ENCODE data around the gene GAK.

GAK gene

DNA sequence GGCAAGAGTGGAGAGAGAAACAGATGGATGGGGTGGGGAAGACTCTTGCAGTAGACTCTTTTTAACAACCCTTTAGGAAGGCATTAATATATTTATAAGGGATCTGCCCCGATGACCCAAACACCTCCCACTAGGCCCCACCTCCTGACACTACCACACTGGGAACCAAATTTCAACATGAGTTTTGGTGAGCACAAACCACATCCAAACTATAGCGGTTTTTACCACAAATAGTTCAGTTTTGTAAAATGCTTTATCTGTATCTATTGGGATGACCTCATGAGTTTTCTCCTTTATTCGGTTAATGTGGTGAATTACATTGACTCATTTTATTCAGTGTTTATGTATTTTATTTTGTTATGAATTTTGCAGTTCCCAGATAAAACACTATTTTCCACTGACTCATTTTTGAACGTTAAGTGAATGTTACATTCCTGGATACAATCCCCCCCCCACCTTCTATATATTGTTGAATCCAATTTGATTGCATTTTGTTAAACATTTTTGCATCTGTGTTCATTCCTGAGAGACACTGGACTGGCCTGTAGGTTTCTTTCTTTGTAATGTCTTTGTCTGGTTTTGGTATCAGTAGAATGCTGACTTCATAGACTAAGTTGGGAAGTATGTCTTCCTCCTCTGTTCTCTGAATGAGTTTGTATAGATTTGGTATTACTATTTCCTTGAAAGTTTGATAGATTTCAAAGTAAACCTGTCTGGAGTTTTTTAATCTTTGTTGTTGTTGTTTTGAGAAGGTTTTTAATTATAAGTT, 92.3 kb downstream of the GAK start:
- no peak for DNase-seq

DNA sequence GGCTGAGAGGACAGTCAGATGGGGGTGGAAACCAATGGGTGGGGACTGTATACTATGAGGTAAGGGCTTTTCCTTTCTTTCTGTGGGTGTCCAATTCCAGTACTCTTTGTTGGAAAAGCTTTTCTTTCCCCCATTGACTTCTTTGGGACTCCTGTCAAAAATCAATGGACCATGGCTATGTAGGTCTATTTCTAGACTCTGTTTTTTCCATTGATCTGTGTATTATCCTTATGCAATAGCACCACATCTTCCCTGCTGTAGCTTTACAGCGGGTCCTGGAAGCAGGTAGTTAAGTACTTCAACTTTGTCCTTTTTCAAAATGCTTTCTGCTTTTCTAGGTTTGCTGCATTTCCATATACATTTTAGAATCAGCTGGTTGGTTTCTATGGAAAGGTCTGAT, 94.3 kb downstream of the GAK start:
- no peak for DNase-seq

- DNase-seq = no peak
Observed at GRCh38 chr4:836750-837301, 95.3 kb downstream of the GAK start.

DNA sequence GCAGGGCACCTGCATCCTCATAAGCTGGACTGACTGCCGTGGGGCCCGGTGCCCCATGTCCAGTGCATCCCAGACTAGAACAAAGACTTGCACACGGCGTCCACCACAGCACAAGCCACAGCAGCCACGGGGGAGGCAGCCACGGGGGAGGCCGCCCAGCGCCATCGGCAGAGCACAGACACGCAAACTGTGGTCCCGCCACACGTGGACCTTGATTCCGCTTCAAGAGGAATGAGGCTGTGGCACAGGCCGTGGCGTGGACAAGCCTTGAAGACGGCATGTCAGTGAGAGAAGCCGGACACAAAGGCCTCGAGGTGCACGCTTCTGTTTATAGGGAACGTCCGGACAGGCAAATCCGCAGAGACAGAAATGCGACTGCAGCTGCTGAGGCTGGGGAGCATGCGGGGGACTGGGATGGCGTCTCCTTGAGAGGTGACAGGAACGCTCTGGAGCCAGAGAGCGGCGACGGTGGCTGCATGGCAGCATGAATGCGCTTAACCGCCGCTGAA, 96.1 kb downstream of the GAK start:
- no peak for DNase-seq

- no peak for DNase-seq
Observed at GRCh38 chr4:835148-836002, 96.7 kb downstream of the GAK start.

DNA sequence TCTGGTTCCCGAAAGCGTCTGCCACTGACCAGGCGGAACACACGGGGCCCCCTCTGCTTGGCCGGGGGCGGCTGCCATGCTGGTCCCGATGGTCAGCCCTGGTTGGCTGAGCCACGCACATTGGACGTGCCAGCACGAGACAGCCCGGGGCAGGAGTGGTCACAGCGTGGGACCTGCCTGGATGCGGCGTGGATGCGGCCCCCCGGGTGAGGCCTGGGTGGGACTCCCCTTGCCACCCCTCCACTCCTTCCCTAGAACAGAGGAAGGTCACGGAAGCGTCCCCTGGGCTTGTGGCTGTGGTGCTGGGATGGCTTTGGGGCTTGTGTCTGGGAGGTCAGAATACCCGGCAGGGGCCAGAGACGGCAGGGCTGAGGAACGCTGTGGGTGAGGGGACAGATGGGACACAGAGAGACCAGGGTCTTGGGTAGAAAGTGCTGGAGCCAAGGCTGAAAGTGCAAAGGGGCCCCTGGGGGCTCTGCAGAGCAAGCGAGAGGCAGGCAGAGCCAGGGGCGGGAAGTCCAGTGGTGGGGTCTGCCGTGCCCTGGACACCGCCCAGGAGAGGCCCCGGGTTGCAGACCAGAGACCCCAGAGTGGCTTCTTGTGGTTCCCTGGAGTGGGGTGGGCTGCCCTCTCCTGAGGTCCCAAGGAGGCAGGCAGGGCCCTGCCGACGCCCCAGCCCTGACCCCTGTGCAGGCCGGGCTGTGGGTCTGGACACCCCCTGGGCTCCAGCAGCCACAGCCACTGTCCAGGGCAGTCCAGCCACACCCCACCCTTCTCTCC, 97.6 kb downstream of the GAK start:
- DNase-seq = no peak

DNA sequence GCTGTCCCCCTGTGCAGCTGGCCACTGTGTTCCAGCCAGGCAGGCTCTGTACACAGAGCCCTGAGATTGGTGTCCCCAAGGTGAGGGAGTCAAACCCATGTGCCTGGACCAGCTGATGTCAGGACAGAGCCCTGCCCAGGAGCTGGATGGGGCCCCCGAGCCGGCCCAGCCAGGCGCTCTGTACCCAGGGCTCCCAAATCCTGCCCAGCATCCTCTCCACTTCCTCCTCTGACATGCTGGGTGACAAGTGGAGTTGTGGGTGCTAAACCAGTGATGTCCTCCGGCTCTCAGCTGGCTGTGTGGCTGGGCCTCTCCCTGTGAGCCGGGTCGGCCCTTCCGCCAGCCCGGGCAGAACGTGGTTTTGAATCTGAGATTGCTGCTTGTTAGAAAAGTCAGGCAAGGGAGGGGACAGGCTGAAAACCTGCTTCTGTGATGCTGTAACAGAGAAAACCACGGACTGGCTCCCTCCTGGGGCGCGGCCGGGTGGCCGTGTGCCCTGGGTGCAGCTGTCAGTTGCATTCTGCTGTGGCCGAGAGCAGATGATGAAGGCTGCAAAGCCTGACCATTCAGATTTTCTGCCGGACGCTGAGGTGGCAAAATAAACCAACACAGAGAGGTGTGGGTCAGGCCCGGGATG, 98.3 kb downstream of the GAK start:
- DNase-seq = no peak

DNA sequence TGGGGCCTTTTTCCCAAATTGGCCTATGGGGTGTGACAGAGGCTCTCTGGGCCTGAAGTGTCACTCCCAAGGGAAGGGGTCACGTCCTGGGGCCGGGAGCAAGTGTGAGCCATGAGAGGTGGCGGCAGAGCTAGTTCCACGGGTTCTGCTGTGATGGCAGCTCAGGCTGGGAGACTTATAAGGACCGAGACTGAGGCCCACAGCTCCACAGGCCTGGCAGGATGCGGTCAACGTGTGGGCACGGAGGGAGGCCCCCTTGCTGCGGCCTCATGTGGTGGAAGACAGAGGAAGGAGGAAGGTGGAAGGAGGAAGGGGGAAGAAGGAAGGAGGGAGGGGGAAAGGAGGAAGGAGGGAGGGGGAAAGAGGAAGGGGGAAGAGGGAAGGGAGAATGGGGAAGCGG, 99.0 kb downstream of the GAK start:
- DNase-seq = no peak

DNA sequence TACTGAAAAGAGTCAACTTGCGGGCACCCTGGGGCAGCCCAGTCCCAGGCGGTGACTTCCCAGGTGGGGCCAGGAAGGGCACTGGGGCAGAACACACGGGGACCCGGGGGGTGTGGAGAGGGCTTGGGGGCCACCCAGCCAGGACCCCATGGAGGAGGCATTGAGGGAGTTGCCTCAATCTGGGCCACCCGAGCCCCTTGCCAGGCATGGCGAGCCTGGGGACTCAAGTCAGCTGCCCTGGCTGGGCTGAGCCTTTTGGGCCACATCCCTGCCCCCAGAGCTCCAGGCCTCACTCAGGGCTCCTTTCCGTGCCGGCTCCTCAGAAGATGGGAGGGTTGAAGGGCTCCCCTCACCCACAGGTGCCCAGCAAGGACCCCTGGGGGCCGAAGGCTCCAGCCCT, 99.6 kb downstream of the GAK start:
- DNase-seq = no peak

DNA sequence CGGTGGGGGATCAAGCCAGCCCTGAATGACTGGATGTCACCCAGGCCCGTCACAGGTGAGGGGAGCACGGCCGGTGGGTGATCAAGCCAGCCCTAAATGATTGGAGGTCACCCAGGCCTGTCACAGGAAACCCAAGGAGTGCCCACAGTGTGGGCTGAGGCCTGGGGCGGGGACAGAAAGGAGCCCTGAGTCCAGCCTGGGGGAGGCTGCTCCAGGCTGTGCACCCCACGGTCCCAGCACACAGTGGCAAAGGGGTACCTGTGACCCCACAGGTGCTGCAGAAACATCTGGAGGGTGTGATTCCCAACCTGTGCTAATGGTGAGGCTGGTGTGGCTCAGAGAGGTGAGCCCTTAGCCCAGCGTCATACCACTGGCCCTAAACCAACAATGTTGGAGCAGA, 100.0 kb downstream of the GAK start:
- DNase-seq = no peak

DNA sequence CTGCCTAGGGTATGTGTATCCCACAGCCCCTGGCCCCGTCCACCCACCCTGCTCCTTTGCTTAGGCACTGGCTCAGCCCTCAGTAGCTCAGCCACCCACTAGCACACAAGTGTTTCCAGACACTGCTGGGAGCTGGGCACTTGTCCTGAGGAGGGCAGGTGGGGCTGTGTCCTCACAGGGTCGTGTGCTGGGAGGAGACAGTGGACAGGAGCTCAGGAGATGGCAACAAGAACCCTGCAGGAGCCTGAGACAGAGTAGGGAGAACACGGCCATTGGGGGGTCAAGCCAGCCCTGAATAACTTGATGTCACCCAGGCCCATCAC, 100.7 kb downstream of the GAK start:
- DNase-seq = no peak

DNA sequence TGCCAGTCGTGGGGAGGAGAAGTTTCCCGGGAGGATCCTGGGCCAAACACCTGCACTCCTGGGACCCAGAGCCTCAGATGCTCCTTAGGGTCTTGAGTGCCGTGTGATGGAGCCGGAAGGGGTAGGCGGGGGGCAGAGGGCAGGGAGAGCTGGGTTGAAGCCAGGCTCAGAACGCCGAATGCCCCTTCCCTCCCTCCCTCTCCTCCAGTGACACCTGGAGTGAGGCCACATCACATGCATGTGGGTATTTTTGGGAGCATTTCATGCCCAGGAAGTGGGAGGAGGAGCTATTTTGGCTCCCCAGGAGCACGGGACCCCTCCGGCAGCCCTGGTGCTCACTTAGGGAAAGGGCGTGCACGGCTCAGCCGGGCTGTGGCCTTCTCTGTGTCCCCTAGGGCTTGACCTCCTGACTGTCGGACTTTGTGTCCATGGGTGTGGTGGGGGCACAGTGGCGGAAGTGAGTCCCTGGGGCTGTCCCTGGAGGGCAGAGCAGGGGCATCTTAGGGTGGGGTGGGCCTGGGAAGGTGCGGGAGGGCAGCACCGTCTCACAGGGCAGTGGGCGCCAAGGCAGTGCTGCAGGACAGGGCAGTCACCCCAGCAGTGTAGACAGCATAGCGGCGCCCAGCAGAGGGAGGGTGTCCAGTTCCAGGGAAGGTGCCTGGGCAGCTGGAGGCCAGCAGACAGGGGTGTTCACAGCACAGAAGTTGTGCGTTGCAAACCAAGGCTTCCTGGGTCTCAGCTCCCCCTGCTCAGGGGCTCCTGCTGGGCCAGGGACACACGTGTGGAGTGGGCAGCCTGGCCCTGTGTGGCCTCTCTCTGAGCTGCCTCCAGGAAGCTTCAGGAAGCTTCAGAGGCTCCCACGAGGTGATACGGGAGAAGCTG, 101.3 kb downstream of the GAK start:
- no peak for DNase-seq

DNA sequence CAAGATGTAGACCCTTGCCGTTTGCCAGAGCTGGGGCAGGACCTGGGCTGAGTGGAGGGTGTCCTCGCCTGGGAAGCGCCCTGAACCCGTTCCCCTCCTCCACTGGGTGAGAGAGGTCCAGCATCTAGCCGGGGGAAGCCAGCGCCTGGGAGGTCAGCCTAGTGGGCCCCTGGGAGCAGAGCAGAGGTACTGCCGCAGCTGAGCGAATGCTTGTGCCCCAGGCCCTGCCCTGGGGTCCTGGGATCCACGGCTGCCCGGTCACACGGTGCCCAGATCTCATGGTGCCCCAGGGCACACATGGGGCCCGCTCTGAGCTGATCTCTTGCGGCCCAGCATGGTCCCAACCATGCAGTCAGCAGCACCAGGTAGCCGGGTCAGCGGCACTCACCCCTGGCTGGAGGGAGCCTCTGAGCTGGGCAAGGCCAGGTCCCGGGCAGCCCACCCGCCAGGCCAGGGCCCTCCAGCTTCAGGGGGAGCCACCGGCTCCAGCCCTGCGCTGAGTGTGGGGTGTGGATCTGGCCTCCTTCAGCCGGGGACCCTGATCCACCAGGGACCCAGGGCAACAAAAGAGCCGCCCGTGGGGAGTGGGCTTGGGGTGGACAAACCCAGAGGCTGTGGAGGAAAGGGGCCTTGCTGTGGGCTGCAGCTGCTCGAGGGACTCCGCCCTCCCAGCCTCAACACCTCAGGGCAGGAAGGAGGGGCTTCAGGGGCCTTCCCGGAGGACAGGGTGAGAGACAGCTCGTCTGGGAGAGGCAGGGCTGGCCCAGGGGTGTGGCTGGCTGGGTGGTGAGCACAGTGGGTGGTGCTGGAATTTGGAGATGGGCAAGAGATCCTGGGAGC, 102.1 kb downstream of the GAK start:
- no peak for DNase-seq

- DNase-seq = no peak
Observed at GRCh38 chr4:829291-829690, 102.8 kb downstream of the GAK start.

GRCh38 chr4:828641-829271, 103.4 kb downstream of the GAK start:
- no peak for DNase-seq

DNA sequence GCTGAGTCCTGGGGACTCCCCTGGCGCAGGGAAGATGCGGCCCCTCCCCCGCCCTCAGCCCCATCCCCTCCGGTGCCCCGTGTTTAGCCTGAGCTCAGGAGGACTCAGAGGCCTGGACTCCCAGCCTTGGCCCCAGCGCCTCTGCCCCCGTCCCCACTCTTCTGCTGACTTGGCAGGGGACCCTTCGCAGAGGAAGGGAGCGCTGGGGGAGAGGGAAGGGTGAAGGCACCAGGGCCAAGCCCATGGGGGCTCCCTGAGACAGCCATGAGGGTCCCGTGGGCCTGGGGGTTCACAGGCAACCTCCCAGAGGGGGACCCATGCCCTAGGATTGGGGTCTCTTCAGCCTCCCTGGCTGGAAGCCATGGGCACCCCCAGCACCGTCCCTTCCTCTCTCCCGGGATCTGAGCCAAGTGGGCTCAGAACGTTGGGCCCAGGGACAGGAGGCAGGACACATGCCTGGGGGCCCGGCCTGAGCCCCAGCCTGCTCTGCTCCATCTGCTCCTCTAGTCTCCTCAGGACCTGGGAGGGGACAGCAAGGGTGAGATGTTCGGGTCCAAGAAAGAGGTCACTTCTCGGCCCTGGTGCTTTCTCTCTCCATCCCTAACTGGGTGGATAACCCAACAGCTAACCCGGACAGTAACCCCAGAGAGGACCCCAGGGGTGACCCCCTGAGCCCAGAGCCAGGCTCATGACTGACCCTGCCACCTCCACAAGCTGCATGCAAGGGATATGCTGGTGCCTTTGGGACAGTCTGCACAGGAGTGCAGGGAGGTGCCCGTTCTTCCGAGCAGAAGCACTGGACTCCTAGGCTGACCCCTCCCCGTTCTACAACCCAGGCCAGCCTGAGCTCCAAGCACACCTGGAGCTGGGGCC, 104.7 kb downstream of the GAK start:
- DNase-seq = no peak

DNA sequence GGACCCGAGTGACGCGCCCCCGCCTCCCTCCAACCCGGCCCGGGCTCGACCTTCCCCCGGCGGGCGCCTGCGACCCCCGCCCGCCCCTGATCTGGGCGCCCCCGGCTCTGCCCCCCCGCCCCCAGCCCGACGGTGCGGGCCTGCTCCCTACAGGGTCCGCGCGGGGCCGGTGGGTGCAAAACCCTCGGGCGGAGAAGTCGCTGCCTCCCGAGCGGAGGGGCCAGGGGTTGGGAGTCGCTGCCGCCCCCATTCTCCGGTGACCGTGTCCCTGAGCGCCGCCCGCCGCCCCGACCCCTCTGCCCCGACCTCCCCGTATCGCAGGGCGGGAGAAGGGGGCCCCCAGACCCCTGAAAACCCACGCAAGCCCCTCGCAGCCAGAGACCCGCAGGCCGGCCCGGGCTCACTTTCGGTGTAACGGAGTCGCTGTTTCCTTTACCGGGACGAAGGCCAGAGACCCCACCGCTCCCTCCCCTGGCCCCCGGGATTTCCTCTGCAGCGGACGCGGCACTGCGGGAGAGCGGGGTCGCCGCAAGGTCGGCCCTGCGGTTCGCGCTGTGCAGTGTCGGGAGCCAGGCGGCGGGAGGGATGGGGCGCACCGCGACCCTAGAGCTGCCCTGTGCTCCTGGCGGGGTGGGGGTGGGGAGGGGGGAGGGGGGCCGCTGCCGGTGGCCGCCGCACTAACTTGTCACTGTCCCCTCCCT, 105.5 kb downstream of the GAK start:
- no peak for DNase-seq

- DNase-seq = no peak
Observed at GRCh38 chr4:825971-826330, 106.2 kb downstream of the GAK start, which contains the start of gene CPLX1. CPLX1 (minus strand) TSS chr4:826129; CDS start chr4:824522, 1,607 bp downstream.
